Stimulated activated memory B cell treated with anti-CD40 and anti-IgM and Interleukin-4, amounts not matched to agents 10 μg/mL and 1 μg/mL and 100 μg/mL, for 72 hours (primary cell): Measurements from ENCODE around the gene WASF3.
A peak's percentile ranks its signal among the peaks of the same experiment; 100 is the strongest.

ENCODE experiments used
- ATAC-seq: fragments of 150-1000 bp; cut with Tn5 transposase; 2 replicates; pipeline ENCODE4 v1.10.0; 2021
- H3K27ac Mint-ChIP-seq: one replicate; pipeline ENCODE4 v1.8.0; 2022; ENCODE audit warnings: mild to moderate bottlenecking, mixed read lengths
- H3K27me3 Mint-ChIP-seq: one replicate; pipeline ENCODE4 v1.8.0; 2022; ENCODE audit warnings: mixed read lengths
- H3K36me3 Mint-ChIP-seq: one replicate; pipeline ENCODE4 v1.8.0; 2022; ENCODE audit warnings: mixed read lengths
- H3K4me1 Mint-ChIP-seq: one replicate; pipeline ENCODE4 v1.8.0; 2022; ENCODE audit warnings: mixed read lengths
- H3K4me3 Mint-ChIP-seq: one replicate; pipeline ENCODE4 v1.8.0; 2022; ENCODE audit warnings: mild to moderate bottlenecking, moderate library complexity, mixed read lengths
- H3K9me3 Mint-ChIP-seq: one replicate; pipeline ENCODE4 v1.8.0; 2022; ENCODE audit warnings: mixed read lengths

WASF3 gene

GRCh38 chr13:26557393-26558073 is at the start of gene WASF3:
WASF3 (plus strand) TSS chr13:26557683; CDS start chr13:26642271, 84,588 bp downstream.
- peak; percentile 94 for ATAC-seq
- Mint-ChIP-seq H3K36me3 (no peaks in the 10 kb centered on the region), H3K4me3 (peak within 1 kb of the TSS; percentile 43), H3K4me1 (peaks cover 6% of the 10 kb centered on the region), H3K27ac (no peak within 1 kb of the TSS), H3K27me3 (peaks cover 32% of the 10 kb centered on the region), H3K9me3 (peaks cover 6% of the 10 kb centered on the region)

GRCh38 chr13:26508885-26509284 is 48.6 kb upstream of the WASF3 start:
- Mint-ChIP-seq H3K4me1 (no peaks in the 10 kb centered on the region), H3K36me3 (no peaks in the 10 kb centered on the region), H3K9me3 (peaks cover 5% of the 10 kb centered on the region), H3K27me3 (peaks cover 24% of the 10 kb centered on the region), H3K4me3 (no peak overlapping the region), H3K27ac (no peak overlapping the region)
- no peak for ATAC-seq

- Mint-ChIP-seq H3K4me1 (no peaks in the 10 kb centered on the region), H3K27me3 (peaks cover 24% of the 10 kb centered on the region), H3K27ac (no peak overlapping the region), H3K4me3 (no peak overlapping the region), H3K36me3 (no peaks in the 10 kb centered on the region), H3K9me3 (peaks cover 5% of the 10 kb centered on the region)
- ATAC-seq: no peak
Observed at GRCh38 chr13:26509491-26509890, 48.0 kb upstream of the WASF3 start.

GRCh38 chr13:26513931-26514330 is 43.6 kb upstream of the WASF3 start:
- no peak overlapping the region for H3K4me3 Mint-ChIP-seq

GRCh38 chr13:26515721-26516120 is 41.8 kb upstream of the WASF3 start:
- Mint-ChIP-seq H3K36me3 (no peaks in the 10 kb centered on the region), H3K9me3 (peaks cover 4% of the 10 kb centered on the region), H3K27me3 (no peaks in the 10 kb centered on the region), H3K27ac (no peak overlapping the region), H3K4me3 (no peak overlapping the region), H3K4me1 (no peaks in the 10 kb centered on the region)
- ATAC-seq: no peak

More at GRCh38 chr13:26513931-26514330, 43.6 kb upstream of the WASF3 start:
- Mint-ChIP-seq H3K27me3 (no peaks in the 10 kb centered on the region), H3K4me1 (no peaks in the 10 kb centered on the region), H3K9me3 (peaks cover 5% of the 10 kb centered on the region), H3K27ac (no peak overlapping the region), H3K36me3 (no peaks in the 10 kb centered on the region)
- no peak for ATAC-seq

GRCh38 chr13:26517936-26518335 is 39.5 kb upstream of the WASF3 start:
- Mint-ChIP-seq H3K4me3 (no peak overlapping the region), H3K36me3 (no peaks in the 10 kb centered on the region), H3K9me3 (no peaks in the 10 kb centered on the region), H3K4me1 (no peaks in the 10 kb centered on the region), H3K27me3 (no peaks in the 10 kb centered on the region), H3K27ac (no peak overlapping the region)
- no peak for ATAC-seq

GRCh38 chr13:26518451-26518959 is 39.0 kb upstream of the WASF3 start:
- Mint-ChIP-seq H3K4me3 (no peak overlapping the region), H3K4me1 (no peaks in the 10 kb centered on the region), H3K27ac (no peak overlapping the region), H3K9me3 (no peaks in the 10 kb centered on the region), H3K27me3 (no peaks in the 10 kb centered on the region), H3K36me3 (no peaks in the 10 kb centered on the region)
- no peak for ATAC-seq

GRCh38 chr13:26522571-26522970 is 34.9 kb upstream of the WASF3 start:
- Mint-ChIP-seq H3K27ac (no peak overlapping the region), H3K36me3 (no peaks in the 10 kb centered on the region), H3K4me3 (no peak overlapping the region), H3K4me1 (no peaks in the 10 kb centered on the region), H3K9me3 (no peaks in the 10 kb centered on the region), H3K27me3 (no peaks in the 10 kb centered on the region)
- ATAC-seq: no peak

GRCh38 chr13:26523007-26523406 is 34.5 kb upstream of the WASF3 start:
- no peaks in the 10 kb centered on the region for H3K9me3 Mint-ChIP-seq
- no peaks in the 10 kb centered on the region for H3K4me1 Mint-ChIP-seq
- ATAC-seq: no peak
- no peak overlapping the region for H3K27ac Mint-ChIP-seq
- H3K36me3 Mint-ChIP-seq: no peaks in the 10 kb centered on the region
- no peaks in the 10 kb centered on the region for H3K27me3 Mint-ChIP-seq
- H3K4me3 Mint-ChIP-seq: no peak overlapping the region

- Mint-ChIP-seq H3K36me3 (no peaks in the 10 kb centered on the region), H3K9me3 (no peaks in the 10 kb centered on the region), H3K27me3 (no peaks in the 10 kb centered on the region), H3K4me3 (no peak overlapping the region), H3K27ac (no peak overlapping the region), H3K4me1 (no peaks in the 10 kb centered on the region)
- ATAC-seq: no peak
Observed at GRCh38 chr13:26525528-26525927, 32.0 kb upstream of the WASF3 start.

GRCh38 chr13:26526702-26527216 is 30.7 kb upstream of the WASF3 start:
- H3K27me3 Mint-ChIP-seq: peaks cover 8% of the 10 kb centered on the region
- H3K4me3 Mint-ChIP-seq: no peak overlapping the region

GRCh38 chr13:26528527-26528926 is 29.0 kb upstream of the WASF3 start:
- H3K9me3 Mint-ChIP-seq: no peaks in the 10 kb centered on the region
- no peak for ATAC-seq
- H3K4me3 Mint-ChIP-seq: no peak overlapping the region
- H3K4me1 Mint-ChIP-seq: no peaks in the 10 kb centered on the region
- H3K27ac Mint-ChIP-seq: no peak overlapping the region
- H3K27me3 Mint-ChIP-seq: peaks cover 13% of the 10 kb centered on the region
- H3K36me3 Mint-ChIP-seq: no peaks in the 10 kb centered on the region

More at GRCh38 chr13:26526702-26527216, 30.7 kb upstream of the WASF3 start:
- no peaks in the 10 kb centered on the region for H3K4me1 Mint-ChIP-seq
- H3K36me3 Mint-ChIP-seq: no peaks in the 10 kb centered on the region
- no peak overlapping the region for H3K27ac Mint-ChIP-seq
- ATAC-seq: peak; percentile 24
- H3K9me3 Mint-ChIP-seq: no peaks in the 10 kb centered on the region

- ATAC-seq: no peak
- Mint-ChIP-seq H3K27ac (no peak overlapping the region), H3K4me3 (no peak overlapping the region), H3K9me3 (no peaks in the 10 kb centered on the region), H3K4me1 (no peaks in the 10 kb centered on the region), H3K27me3 (peaks cover 13% of the 10 kb centered on the region), H3K36me3 (no peaks in the 10 kb centered on the region)
Observed at GRCh38 chr13:26529441-26529840, 28.0 kb upstream of the WASF3 start.

GRCh38 chr13:26531742-26532141 is 25.7 kb upstream of the WASF3 start:
- no peak overlapping the region for H3K4me3 Mint-ChIP-seq
- H3K4me1 Mint-ChIP-seq: no peaks in the 10 kb centered on the region
- no peaks in the 10 kb centered on the region for H3K9me3 Mint-ChIP-seq
- no peaks in the 10 kb centered on the region for H3K36me3 Mint-ChIP-seq
- no peak for ATAC-seq
- H3K27ac Mint-ChIP-seq: no peak overlapping the region
- H3K27me3 Mint-ChIP-seq: peaks cover 13% of the 10 kb centered on the region

- Mint-ChIP-seq H3K27ac (no peak overlapping the region), H3K27me3 (peaks cover 30% of the 10 kb centered on the region), H3K4me1 (no peaks in the 10 kb centered on the region), H3K9me3 (peaks cover 3% of the 10 kb centered on the region), H3K4me3 (no peak overlapping the region), H3K36me3 (no peaks in the 10 kb centered on the region)
- no peak for ATAC-seq
Observed at GRCh38 chr13:26534036-26534726, 23.3 kb upstream of the WASF3 start.
